ENCODE results near the gene SUSD3.

The SUSD3 gene

GRCh38 chr9:93039976-93040375 is 18.5 kb upstream of the SUSD3 start:
- ChIA-PET CTCF (no interaction called here), POLR2A (ENCODE audit: low non-redundant PET) (no interaction called here)
- no peak for DNase-seq (ENCODE audit: low spot score)
- no peak overlapping the region for H3K27ac ChIP-seq
- no peak for TF ChIP-seq CTCF (conservative IDR thresholded peaks at IDR 0.05; ENCODE audit: low read depth)

DNA sequence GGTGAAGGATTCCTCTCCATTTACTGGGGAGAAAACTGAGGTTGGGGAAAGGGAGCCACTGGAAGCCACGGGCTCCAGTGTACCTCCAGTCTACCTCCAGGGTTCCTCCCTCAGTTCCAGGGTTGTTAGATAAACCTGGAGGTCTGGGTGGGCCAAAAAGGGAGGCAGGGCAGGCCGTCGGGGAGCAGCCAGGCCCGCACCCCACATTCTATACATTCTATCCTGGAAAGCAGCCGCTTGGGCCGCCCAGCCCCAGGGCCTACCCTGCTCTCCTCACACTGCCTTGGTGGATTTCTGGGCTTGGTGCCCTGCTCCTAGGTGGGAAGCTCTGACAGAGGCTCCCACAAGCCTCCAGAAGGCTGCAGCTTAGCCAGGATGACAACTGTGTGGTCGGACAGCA is 18.1 kb upstream of the SUSD3 start:
- H3K27ac ChIP-seq, result no peak overlapping the region
- ChIA-PET CTCF (interaction anchor here (0.6 to 0.7 kb wide), 2 partner anchors 37 to 366 kb away, joined by 4 read pairs; no protein-coding TSS in a partner anchor), POLR2A (ENCODE audit: low non-redundant PET) (interaction anchor here (0.6 kb wide), 1 partner anchor 55 kb away, joined by 3 read pairs; the partner anchor contains the start of gene CARD19)
- DNase-seq (ENCODE audit: low spot score), result no peak
- no peak for TF ChIP-seq CTCF (conservative IDR thresholded peaks at IDR 0.05; ENCODE audit: low read depth)

DNA sequence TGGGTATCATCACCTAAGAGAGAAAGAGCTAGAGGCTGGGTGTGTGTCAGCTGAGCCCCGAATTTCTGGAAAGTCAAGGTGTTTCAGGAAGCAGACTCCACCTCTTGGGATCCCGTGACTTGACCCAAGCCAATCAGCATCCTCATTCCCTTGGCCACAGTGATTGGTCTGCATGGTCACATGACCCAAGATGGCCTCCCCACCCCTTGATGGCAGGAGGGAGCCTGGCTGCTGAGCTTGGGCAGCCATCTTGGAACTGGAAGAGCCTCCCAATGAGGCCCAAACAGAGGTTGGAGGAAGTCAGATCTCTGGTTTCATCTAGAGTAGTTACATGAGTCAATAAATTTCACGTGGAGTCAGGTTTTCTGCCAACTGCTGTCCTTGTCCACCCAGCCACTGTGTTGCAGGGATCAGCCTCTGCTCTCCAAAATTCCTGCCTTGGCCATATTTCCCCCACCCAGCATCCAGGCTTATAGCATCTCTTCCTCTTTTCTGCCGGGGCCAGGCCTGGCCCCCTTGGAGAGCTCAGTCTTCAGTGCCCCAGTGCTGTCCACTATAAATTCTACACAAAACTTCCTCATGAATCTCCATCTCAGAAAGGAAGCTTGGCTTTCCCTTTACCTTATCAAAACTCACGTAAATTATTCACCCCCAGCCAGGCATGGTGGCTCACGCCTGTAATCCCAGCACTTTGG is 17.2 kb upstream of the SUSD3 start:
- H3K27ac ChIP-seq, result no peak overlapping the region
- ChIA-PET CTCF (interaction anchor here (0.6 to 1.1 kb wide), 6 partner anchors 25 to 1032 kb away, joined by 3 to 4 read pairs (median 4); no protein-coding TSS in a partner anchor), POLR2A (ENCODE audit: low non-redundant PET) (interaction anchor here (0.6 kb wide), 1 partner anchor 55 kb away, joined by 3 read pairs; the partner anchor contains the start of gene CARD19)
- peak; percentile 46 for DNase-seq (ENCODE audit: low spot score)
- no peak for TF ChIP-seq CTCF (conservative IDR thresholded peaks at IDR 0.05; ENCODE audit: low read depth)

DNA sequence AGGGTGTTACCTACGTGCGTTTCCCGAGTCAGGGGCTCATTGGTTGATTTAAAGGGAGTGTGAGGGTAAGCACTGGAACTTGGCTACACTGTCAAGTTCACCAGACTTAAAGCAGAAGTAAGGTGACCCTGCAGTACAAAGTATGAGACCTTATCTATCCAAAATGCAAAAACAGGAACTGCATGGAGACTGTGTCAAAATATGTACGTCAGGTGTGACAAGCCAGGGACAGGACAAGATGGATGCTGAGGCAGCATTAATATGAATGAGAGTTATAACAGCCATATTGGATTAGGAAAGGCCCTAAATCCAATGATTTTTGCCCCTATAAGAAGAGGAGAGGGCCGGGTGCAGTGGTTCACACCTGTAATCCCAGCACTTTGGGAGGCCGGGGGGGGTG is 15.4 kb upstream of the SUSD3 start:
- CTCF ChIA-PET, result no interaction called here

DNA sequence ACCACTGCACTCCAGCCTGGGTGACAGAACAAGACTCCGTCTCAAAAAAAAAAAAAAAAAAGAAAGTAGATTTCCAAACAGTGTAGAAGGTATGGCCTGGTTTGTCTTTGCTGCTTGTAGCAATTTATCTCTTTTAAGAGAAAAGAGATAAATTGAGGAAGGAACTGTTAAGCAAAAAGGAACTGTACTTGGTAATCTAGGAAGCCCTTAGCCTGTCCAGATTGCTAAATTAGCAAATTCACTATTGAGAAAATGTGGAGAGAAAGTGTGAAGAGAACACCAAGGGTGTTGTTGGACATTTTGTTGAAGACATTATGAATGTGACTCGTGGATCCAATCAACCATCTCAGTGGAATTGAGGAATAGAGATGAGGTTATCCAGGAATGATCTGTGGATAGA is 13.0 kb upstream of the SUSD3 start:
- no peak for TF ChIP-seq CTCF (conservative IDR thresholded peaks at IDR 0.05; ENCODE audit: low read depth)
- ChIA-PET CTCF (no interaction called here), POLR2A (ENCODE audit: low non-redundant PET) (no interaction called here)
- no peak overlapping the region for H3K27ac ChIP-seq
- no peak for DNase-seq (ENCODE audit: low spot score)

More for the DNA sequence above, 15.4 kb upstream of the SUSD3 start:
- TF ChIP-seq CTCF (conservative IDR thresholded peaks at IDR 0.05; ENCODE audit: low read depth), result no peak
- H3K27ac ChIP-seq, result no peak overlapping the region
- POLR2A ChIA-PET (ENCODE audit: low non-redundant PET), result no interaction called here
- no peak for DNase-seq (ENCODE audit: low spot score)

DNA sequence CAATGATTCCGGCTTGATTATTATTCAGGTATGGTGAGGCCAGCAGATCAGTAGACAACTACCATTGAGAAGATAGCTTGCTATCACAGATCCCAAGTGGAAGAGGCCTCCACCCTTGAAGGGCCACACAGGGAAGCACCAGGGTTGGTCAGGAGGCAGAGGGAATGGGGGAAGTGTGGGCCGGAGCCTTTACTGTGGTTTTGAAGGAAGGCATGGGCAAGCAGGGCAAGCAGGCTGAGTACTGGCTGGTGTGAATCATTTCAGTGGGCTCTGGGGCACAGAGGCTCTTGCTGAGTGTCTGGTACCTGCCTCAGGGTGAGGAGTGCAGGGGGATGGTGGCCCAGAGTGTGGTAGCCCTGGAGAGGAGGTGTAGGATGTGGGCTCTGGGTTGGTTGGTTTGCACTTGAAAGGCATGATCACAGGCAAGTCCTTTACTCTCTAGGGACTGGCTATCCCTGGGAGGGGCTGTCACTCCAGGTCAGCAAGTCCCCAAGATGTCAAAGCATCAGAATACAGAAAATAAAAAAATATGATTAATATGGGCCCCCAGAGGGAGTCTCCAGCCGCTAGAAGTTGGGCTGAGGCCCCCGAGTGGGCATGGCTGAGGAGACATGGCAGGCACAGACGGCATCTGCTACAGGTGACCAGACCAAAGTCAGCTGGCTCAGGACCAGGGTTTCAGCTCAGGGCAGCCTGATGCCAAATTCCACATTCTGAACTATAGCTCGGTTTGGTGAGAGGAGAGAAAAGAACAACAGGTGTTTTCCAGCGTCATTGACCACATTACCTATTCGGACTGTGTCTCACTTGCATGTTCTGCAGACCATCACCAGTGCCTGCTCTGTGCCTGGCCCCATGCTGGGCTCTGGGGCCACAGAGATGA is 9.7 kb upstream of the SUSD3 start:
- no peak for DNase-seq (ENCODE audit: low spot score)
- no peak overlapping the region for H3K27ac ChIP-seq
- TF ChIP-seq CTCF (conservative IDR thresholded peaks at IDR 0.05; ENCODE audit: low read depth), result no peak
- POLR2A ChIA-PET (ENCODE audit: low non-redundant PET), result no interaction called here
- CTCF ChIA-PET, result interaction anchor here (0.5 to 0.6 kb wide), 2 partner anchors 875 to 925 kb away, joined by 3 to 4 read pairs; no protein-coding TSS in a partner anchor
